Left colon (tissue), 2 donors: Measurements from ENCODE around the gene PCSK4. TPM values are rescaled to one million over a fixed set of nuclear protein-coding genes. Genes with fewer than 3 reads are reported as not detected.
"Not testable (repeated sequence)": the region's sequence is repeated elsewhere in the genome, so short reads cannot be mapped to it uniquely, and the experiment has no call there.

ENCODE experiments used
- ATAC-seq: fragments of 200-7000 bp; cut with Tn5 transposase; one replicate; pipeline ENCODE4 v1.9.1; 2020; ENCODE audit warnings: mild to moderate bottlenecking, moderate library complexity
- DNase-seq, 2 donors: peaks; one replicate each; pipeline ENCODE4 v3.0.0-alpha.2; 2020
- intact Hi-C, 2 donors: fragments of 100-400 bp; cut with DNase I in 1 of 2; cut with micrococcal nuclease in 1 of 2; formaldehyde crosslinking; loops; one replicate each; pipeline versions ENCODE4 v1.11.2 to v1.14.0; 2022; cut with DNase I, micrococcal nuclease
- total RNA-seq, 2 donors: library from RNA; stranded (reverse); fragmentation: NEBNext Ultra II Directional; extraction: Animal tissue kit (Norgen Biotek cat#: 25700); gene quantifications; one replicate each; pipeline ENCODE4 v1.2.1, GENCODE V29; 2021
- donor health status: DM: no; HTN: no; CAD: no.
- donor health status: DM: yes; HTN: yes; CAD: no.

The PCSK4 gene
- total RNA-seq, 2 donors from 2014 or later: 3.2 to 4.6 TPM

- intact Hi-C loops: no loop called here
- no peak for DNase-seq
- ATAC-seq: no peak
These were observed 4.1 kb upstream of the PCSK4 start for GRCh38 chr19:1494115-1494815.

DNA sequence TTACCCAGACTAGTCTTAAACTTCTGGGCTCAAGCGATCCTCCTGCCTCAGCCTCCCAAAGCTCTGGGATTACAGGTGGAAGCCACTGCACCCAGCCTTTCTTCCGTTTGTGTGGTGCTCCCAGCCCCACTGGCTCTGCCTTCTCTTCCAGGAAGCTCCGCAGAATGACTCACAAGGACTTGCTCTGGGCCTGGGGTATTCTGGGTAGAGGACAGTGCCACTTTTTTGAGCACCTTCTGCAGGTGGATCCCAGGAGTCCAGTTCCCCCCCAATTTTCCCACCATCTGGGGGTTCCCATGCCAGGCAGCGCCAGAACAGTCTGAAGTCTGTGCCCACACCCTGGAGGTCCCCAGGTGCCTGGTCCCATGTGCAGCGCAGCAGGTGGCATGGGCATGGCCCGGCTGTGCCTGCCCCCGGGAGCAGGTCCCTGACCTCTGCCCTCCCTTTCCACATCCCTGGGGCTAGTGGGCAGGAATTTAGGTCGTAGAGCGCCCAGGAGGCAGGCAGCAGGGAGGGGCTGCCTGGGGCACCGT lies 2.4 kb upstream of the PCSK4 start:
- intact Hi-C loops: no loop called here
- DNase-seq: no peak
- no peak for ATAC-seq

GRCh38 chr19:1491849-1492170 lies 1.7 kb upstream of the PCSK4 start:
- DNase-seq: no peak
- ATAC-seq: no peak
- intact Hi-C loops: no loop called here

GRCh38 chr19:1491114-1491848 lies 1.1 kb upstream of the PCSK4 start, which contains the start of gene REEP6:
Gene REEP6, plus strand, starts transcription at chr19:1491181. Its CDS starts 89 bp downstream, at chr19:1491270.
- ATAC-seq: no peak
- intact Hi-C loops: no loop called here
- no peak for DNase-seq

DNA sequence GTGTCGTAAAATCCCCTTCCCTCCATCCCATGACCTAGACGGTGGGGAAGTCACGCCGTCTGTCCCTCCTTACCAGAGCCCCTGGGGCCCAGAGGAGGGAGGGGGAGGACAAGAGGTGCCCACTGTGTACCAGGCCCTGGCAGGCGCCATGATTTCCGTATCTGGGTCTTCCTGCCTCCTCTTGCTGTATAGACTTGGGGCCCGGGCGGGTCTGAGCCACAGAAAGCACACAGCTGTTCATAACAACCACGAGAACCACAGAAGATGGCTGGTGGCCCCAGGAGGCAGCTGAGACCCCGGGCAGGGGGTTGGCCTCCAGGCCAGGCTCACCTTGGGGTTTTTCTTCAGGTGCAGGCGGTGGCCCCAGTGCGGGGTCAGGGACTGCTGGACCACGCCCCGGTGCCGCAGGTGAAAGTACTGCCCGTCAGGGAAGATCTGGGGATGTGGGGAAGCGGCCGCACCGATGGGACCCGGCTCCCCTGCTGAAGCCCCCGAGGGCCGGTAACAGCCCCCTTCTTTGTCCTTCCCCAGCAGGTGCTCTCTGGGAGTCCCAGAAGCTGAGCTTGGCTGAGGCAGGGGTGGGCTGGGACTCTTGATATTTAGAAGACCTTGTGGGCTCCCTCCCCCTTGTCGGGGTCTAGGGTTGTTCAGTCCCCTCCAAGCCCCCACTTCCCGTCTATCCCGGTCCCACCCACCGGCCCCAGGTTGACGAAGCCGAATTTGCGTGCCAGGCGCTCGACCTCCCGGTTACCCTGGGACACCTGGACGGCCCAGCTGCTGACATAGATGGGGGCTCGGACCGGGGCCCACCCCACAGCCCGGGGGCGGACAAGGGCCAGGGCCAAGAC lies 463 bp downstream of the PCSK4 start:
- intact Hi-C loops: no loop called here
- DNase-seq (peak in 1 of 2 donors; percentile 49), ATAC-seq (no peak)

DNA sequence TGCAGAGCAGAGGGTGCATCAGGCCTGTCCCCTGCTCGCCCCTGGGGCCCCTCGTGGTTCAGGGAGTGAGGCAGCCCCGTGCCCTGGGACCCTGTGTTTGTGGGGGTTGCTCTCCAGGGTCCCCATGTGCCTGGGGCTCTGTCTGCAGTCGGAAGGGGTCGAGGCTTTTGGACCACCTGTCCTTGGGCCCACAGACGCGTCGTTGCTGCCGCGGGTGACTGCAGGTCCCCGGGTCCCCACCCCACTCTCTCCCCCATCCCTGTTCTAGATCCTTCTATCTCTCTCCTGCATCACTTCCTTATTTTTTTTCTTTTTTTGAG lies 1.9 kb downstream of the PCSK4 start:
- intact Hi-C loops: no loop called here
- ATAC-seq (no peak), DNase-seq (no peak)

DNA sequence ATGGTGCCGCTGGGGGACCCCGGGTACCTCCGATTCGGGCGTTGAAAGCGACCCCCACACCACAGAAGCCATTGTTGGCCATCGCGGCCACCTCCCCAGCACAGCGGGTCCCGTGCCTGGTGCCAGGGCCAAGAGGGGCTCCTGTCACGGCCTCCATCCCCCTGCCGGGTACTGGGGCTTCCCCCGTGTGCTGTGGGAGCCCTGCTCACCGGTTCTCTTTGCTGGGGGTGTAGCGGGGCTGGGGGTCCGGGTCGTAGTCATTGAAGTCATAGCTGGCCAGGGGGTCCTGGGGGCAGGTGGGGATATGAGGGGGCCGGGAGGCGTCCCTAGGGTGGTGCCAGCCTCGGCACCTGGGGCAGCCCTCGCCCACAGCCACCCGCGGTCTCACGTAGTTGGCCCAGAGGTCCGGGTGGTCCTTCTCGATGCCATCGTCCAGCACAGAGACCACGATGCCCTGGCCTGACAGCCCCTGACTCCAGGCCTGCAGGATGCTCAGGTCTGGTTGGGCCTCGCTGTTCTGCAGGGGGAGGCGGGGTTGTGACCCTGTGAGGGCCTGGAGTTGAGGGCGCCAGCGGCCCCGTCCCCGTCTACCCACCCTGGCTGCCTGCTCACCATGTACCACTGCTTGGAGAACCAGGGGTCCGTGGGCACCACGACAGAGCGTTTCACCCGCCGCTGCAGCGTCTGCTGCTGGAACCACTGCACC lies 2.4 kb downstream of the PCSK4 start:
- DNase-seq (no peak), ATAC-seq (no peak)
- intact Hi-C loops: no loop called here

DNA sequence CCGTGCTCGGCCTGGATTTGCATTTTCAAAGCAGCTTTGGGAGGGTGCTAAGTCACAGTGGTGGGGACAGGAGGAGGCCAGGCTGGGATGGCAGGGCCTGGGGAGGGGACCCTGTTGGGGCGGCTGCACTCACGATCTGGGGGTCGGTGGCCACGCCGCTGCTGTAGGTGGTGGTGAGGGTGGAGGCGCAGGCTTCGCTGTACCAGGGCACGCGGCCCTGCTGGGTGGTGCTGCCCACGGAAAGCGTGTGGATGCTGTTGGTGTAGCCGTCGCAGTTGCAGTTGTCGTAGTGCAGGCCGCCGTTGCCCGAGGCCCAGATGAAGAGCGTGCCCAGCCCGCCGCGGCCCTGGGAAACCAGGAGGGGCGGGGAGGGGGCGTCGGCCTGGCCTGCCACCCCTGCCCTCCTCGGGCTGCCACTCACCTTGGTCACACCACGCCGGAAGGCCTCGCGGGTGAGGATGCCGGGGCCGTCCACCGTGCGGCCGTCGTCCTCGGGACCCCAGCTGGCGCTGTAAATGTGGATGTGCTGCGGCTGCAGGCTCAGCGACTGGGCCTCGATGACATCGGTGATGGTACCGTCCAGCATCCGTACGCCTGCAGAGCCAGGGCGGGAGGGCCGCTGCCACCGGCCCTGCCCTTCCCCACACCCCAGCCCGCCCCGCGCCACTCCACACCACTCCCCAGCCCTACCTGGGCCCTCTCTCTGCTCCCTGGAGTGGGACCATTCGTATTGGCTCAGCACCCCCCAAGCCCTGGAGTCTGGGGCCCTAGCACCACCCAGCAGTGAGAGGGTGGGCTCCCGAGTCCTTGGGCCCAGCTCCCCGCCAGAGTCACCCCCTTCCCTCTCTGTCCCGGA lies 3.2 kb downstream of the PCSK4 start:
- intact Hi-C loops: no loop called here
- no peak for ATAC-seq
- DNase-seq: no peak

- ATAC-seq: no peak
- no peak for DNase-seq
- intact Hi-C loops: no loop called here
These were observed 6.1 kb downstream of the PCSK4 start for GRCh38 chr19:1483979-1484428.

DNA sequence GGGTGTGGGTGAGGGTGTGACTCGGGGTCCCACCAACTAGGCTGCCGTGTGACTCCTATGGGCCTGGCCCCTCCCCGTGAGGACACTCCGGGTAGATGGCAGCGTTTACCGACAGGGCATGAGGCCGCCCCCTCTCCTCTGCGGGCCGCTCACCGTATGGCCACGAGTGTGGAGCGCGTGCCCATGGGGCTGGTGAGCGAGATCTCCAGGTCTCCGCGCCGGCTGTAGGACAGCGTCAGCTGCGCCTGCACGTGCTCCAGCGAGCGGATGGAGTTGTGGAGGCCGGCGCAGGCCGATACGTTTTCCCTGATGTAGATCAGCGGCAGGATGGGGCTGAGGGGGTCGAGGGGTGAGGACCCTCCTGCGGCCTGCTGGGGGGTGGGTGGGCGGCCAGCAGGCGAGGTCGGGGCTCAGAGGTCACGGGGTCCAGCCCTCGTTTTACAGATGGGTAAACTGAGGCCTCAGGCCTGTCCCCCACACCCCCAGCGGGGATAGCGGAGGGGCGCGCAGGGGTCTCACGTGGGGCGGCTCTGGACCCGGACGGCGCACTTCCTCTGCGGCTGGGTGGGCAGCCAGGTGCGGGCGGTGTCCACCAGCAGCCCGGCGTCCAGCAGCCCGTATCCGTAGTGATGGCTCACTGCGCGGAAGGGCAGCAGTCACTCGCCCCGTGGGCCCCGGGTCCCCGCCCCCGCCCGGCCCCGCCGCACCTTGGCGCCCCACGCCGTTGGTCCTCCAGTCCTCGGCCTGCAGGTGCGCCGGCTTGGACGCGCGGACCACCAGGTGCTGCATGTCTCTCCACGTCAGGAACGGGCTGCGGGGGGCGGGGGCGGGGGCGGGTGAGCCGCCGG lies 6.8 kb downstream of the PCSK4 start:
- ATAC-seq (no peak), DNase-seq (no peak)
- intact Hi-C loops: no loop called here

DNA sequence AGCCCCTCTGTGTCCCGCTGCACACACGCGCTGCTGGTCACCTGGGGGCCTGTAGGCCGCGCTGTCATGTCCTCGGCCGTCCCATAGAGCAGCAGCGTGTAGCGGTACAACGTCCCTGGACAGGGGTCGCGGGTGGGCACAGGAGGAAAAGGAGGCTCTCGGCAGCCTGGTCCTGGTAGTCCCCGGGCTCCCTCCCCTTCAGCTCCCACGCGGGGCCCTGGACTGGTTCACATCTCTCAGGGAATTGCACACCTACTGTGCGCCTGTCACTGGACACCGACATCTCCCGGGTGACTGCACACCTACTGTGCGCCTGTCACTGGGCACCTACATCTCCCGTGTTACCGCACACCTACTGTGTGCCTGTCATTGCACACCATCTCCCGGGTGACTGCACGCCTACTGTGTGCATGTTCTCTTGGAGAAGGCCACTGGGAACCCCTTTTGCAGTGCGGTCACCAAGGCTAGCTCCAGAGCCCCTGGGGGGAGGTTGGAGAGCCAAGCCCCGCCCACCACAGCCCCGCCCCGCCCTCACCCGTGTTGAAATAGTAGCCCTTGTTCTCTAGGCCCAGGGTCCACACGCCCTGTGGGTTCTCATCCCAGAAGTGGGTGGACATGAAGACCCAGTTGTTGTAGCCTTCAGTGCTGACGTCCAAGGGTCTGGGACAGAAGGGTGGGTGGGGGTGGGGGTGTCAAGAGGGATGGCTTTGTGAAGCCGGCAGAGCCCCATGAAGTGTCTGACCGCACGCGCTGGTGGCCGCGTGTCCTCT lies 7.6 kb downstream of the PCSK4 start:
- DNase-seq: peak in 1 of 2 donors; percentile 10
- ATAC-seq: no peak
- intact Hi-C loops: no loop called here

- DNase-seq: peak in 1 of 2 donors; percentile 11
- intact Hi-C loops: no loop called here
- no peak for ATAC-seq
These were observed 8.2 kb downstream of the PCSK4 start for GRCh38 chr19:1481893-1482360.

DNA sequence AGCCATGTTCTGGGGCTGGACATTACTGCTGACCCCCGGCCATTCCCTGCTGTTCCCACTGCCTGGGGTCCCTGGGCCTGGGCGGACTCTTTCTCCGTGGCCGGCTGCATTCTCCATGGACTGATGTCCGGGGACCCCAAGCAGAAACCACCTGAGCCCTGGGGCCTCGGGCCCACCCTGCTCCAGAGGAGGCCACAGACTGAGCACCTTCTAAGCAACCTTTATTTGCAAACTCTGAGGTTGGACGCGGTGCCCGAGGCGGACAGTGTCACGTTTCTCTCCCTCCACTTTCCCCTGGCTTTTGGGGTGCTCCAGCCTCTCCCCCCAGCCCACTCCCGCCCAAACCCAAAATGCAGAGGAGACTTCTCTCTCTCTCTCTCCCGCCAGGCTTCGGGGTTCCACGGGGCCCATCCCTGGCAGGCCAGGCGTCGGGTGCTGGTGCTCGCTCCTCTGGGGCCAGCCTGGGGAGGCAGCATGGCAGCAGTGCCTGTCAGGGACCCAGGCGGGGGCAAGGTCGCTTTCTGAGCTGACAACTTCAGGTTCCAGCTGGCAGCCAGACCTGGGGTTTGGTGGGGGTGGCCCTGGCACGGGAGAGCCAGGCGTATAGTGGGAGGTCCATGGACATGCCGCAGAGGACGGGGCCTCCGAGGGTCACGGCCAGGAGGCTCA lies 8.8 kb downstream of the PCSK4 start:
- intact Hi-C loops: no loop called here
- no peak for ATAC-seq
- no peak for DNase-seq

DNA sequence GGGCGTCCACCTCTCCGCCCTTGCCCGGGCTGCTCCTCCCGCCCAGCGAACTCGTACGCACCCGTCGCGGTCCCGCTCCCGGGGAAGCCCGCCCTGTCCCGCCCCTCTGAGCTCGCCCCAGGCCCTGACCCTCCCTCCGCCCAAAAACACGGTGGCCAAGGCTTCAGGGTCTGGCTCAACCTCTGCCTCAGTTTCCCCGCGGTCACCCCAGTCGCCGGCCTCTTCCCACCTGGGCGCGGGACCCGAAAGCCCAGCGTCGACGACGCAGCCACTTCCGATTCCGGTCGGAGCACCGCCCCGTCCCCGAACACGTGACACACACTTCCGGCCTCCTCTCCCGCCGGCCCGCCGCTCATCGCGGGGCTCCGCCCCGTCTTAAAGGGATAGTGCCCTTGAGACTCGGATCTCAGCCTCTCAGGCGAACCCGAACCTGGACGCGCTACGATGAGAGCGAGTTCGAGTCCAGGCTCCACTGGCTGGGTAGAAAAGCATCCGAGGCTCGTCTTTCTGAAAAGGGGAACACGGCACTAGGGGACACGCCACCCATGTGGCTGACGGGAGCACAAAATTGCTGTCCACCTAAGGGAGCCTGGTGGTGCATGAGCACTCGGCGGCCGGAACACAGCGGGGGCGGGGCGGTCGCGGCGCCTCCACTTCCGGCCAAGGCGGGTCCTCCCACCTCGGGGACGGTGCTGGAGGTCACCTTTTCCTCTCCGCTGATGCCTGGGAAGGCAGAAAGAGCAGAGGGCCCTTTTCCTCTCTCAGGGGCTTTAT lies 11.0 kb downstream of the PCSK4 start, which contains the start of gene C19orf25:
Gene C19orf25 (minus strand): TSS at position 282 of the 774 bp plus-strand sequence. CDS start 312 bp downstream, outside the sequence.
- intact Hi-C loops: no loop called here
- ATAC-seq: peak; percentile 96

DNA sequence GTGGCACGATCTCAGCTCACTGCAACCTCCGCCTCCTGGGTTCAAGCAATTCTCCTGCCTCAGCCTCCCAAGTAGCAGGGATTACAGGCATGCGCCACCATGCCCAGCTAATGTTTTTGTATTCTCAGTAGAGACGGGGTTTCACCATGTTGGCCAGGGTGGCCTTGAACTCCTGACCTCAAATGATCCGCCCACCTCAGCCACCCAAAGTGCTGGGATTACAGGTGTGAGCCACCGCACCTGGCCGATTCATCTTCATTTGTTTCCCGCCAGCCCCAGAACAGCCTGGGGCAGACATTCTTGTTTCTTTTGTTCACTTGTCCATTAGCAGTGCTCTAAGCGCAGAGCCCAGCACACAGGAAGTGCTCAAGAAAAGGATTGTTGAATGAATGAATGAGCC lies 13.1 kb downstream of the PCSK4 start:
- intact Hi-C loops: not testable (repeated sequence)

More for the DNA sequence above, 11.0 kb downstream of the PCSK4 start, which contains the start of gene C19orf25:
- DNase-seq: peak; percentile 96 to 97

More for the DNA sequence above, 13.1 kb downstream of the PCSK4 start:
- ATAC-seq, DNase-seq: not testable (repeated sequence)
